ENCODE data around the gene DTD1. TPM values are rescaled to one million over a fixed set of nuclear protein-coding genes. Genes with fewer than 3 reads are reported as not detected.

The DTD1 gene
- total RNA-seq, 1 donor: 39.6 TPM

GRCh38 chr20:18657575-18657974 lies 69.7 kb downstream of the DTD1 start:
- no peak for DNase-seq (ENCODE audit: low read depth in 2 of 3, low spot score in 2 of 3)

GRCh38 chr20:18662279-18663040 lies 74.6 kb downstream of the DTD1 start:
- no peak for DNase-seq (ENCODE audit: low read depth in 2 of 3, low spot score in 2 of 3)

GRCh38 chr20:18663932-18664331 lies 76.1 kb downstream of the DTD1 start:
- DNase-seq (ENCODE audit: low read depth in 2 of 3, low spot score in 2 of 3): no peak

GRCh38 chr20:18665135-18665534 lies 77.3 kb downstream of the DTD1 start:
- no peak for DNase-seq (ENCODE audit: low read depth in 2 of 3, low spot score in 2 of 3)

- no peak for DNase-seq (ENCODE audit: low read depth in 2 of 3, low spot score in 2 of 3)
Measured at GRCh38 chr20:18666803-18667415, 79.1 kb downstream of the DTD1 start.

GRCh38 chr20:18669241-18670019 lies 81.6 kb downstream of the DTD1 start:
- no peak for DNase-seq (ENCODE audit: low read depth in 2 of 3, low spot score in 2 of 3)

GRCh38 chr20:18671203-18671710 lies 83.4 kb downstream of the DTD1 start:
- no peak for DNase-seq (ENCODE audit: low read depth in 2 of 3, low spot score in 2 of 3)

- no peak for DNase-seq (ENCODE audit: low read depth in 2 of 3, low spot score in 2 of 3)
Measured at GRCh38 chr20:18672834-18673233, 85.0 kb downstream of the DTD1 start.

- DNase-seq (ENCODE audit: low read depth in 2 of 3, low spot score in 2 of 3): no peak
Measured at GRCh38 chr20:18676396-18676795, 88.5 kb downstream of the DTD1 start.

- no peak for DNase-seq (ENCODE audit: low read depth in 2 of 3, low spot score in 2 of 3)
Measured at GRCh38 chr20:18677126-18677525, 89.3 kb downstream of the DTD1 start.

- peak in 2 of 3 donors; percentile 26 to 67 for DNase-seq (ENCODE audit: low read depth in 2 of 3, low spot score in 2 of 3)
Measured at GRCh38 chr20:18678549-18679419, 90.9 kb downstream of the DTD1 start.

GRCh38 chr20:18683839-18684238 lies 96.0 kb downstream of the DTD1 start:
- DNase-seq (ENCODE audit: low read depth in 2 of 3, low spot score in 2 of 3): no peak

GRCh38 chr20:18684775-18685174 lies 96.9 kb downstream of the DTD1 start:
- DNase-seq (ENCODE audit: low read depth in 2 of 3, low spot score in 2 of 3): no peak

GRCh38 chr20:18685406-18685805 lies 97.6 kb downstream of the DTD1 start:
- no peak for DNase-seq (ENCODE audit: low read depth in 2 of 3, low spot score in 2 of 3)

- no peak for DNase-seq (ENCODE audit: low read depth in 2 of 3, low spot score in 2 of 3)
Measured at GRCh38 chr20:18686696-18687095, 98.8 kb downstream of the DTD1 start.

GRCh38 chr20:18688676-18689075 lies 100.8 kb downstream of the DTD1 start:
- DNase-seq (ENCODE audit: low read depth in 2 of 3, low spot score in 2 of 3): no peak

- DNase-seq (ENCODE audit: low read depth in 2 of 3, low spot score in 2 of 3): no peak
Measured at GRCh38 chr20:18689557-18689956, 101.7 kb downstream of the DTD1 start.

- no peak for DNase-seq (ENCODE audit: low read depth in 2 of 3, low spot score in 2 of 3)
Measured at GRCh38 chr20:18692447-18692846, 104.6 kb downstream of the DTD1 start.

GRCh38 chr20:18694071-18694470 lies 106.2 kb downstream of the DTD1 start:
- no peak for DNase-seq (ENCODE audit: low read depth in 2 of 3, low spot score in 2 of 3)

GRCh38 chr20:18695175-18695574 lies 107.3 kb downstream of the DTD1 start:
- no peak for DNase-seq (ENCODE audit: low read depth in 2 of 3, low spot score in 2 of 3)
